EL (cell line): ENCODE results near the gene RPL13.
"Not testable (repeated sequence)": the region's sequence is repeated elsewhere in the genome, so short reads cannot be mapped to it uniquely, and the experiment has no call there.

ENCODE experiments used
- DNase-seq: peaks from one replicate; pipeline ENCODE4 v3.0.0-alpha.2; 2016

RPL13 gene

DNA sequence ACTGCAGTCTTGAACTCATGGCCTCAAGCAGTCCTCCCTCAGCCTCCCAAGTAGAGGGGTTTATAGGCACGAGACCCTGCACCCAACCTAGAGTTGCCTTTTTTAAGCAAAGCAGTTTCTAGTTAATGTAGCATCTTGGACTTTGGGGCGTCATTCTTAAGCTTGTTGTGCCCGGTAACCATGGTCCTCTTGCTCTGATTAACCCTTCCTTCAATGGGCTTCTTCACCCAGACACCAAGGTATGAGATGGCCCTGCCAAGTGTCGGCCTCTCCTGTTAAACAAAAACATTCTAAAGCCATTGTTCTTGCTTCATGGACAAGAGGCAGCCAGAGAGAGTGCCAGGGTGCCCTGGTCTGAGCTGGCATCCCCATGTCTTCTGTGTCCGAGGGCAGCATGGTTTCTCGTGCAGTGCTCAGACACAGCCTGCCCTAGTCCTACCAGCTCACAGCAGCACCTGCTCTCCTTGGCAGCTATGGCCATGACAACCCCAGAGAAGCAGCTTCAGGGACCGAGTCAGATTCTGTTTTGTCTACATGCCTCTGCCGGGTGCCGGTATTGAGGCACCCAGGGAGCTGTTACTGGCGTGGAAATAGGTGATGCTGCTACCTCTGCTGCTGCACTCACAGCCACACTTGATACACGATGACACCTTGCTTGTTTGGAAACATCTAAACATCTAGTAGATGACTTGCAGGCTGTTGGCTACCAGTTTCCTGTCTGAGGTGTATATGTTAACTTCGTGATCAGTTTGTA lies 3.3 kb downstream of the RPL13 start:
- no peak for DNase-seq

- peak; percentile 33 for DNase-seq
Measured at GRCh38 chr16:89564476-89565255, 4.2 kb downstream of the RPL13 start.

- DNase-seq: no peak
Measured at GRCh38 chr16:89565256-89565505, 4.7 kb downstream of the RPL13 start.

DNA sequence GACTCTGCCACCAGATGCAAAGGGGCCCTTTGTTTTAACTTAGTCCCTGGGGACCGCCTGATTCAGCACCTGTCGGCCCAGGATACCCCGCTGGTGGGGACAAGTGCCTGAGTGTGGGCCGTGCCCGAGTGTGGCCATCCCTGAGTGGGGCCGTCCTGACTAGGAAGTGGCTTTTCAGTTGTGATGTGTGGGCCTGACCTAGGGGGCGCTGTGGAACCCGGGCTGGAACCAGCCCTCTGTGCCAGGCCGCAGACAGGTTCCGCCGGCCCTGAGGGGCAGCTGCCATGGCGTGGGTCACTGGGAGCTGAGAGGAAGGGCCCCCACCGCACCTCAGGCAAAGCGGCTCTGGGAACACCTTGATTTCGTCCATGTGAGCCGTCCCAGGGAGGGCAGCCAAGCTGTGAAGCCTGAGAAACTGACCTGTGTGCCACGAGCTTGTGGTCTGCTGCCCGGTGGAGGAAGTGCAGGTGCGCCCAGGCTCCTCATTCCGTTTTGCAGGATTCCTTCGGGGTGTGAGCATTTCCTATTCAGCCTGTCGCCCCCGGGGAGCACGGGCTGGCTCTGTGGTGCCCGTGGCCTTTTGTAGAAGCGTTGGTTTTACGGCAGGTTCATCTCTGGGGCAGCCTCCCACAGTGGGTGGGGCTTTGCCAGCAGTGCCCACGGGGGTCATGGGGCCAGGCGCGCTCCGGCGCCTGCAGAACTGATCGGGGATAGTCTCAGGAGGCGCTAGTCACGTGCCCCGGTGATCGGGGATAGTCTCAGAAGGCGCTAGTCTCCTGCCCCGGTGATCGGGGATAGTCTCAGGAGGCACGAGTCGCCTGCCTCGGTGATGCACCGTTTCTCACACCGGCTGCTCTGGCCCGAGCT lies 5.3 kb downstream of the RPL13 start:
- peak; percentile 63 for DNase-seq

- DNase-seq: no peak
Measured at GRCh38 chr16:89567656-89568594, 7.4 kb downstream of the RPL13 start.

DNA sequence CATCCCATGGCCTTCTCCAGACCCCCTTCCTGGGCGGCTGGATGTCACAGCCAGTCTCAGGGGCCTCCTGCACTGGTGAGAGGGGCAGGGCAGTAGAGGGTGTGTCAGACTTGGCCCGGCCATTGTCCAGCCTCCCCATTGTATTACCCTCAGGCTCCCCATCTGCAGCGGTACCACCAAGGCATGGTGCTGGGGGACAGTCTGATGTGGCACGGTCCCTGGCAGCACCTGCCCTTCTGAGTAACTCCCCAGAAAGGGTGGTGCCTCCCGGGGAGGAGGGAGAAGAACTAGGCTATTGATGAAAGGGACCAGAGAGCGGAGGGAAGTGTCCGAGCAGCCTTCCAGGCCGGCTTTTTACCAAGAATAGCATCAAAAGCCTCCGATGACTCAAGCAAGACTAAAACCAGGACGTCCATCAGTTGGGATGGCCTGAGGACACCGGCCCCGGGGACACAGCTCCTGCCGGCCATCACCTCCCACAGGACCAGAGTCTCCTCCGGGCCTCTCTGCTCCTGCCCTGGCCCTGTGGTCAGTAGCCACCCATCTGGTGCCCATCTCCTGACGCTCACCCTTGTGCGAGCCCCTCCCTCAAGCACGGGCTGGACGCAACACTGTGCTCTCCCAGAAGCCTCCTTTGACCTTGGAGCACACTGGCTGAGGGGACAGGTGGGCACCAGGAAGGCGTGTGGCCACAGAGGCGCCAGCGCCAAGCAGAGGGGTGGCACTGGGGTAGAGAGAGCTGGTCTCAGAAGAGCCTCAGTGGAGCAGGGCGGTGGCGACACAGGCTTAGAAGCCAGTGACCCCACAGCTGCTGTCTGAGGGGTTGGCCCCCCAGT lies 9.2 kb downstream of the RPL13 start:
- DNase-seq: no peak

GRCh38 chr16:89570342-89570923 lies 10.0 kb downstream of the RPL13 start:
- DNase-seq: no peak

GRCh38 chr16:89570983-89571598 lies 10.6 kb downstream of the RPL13 start:
- DNase-seq: not testable (repeated sequence)

DNA sequence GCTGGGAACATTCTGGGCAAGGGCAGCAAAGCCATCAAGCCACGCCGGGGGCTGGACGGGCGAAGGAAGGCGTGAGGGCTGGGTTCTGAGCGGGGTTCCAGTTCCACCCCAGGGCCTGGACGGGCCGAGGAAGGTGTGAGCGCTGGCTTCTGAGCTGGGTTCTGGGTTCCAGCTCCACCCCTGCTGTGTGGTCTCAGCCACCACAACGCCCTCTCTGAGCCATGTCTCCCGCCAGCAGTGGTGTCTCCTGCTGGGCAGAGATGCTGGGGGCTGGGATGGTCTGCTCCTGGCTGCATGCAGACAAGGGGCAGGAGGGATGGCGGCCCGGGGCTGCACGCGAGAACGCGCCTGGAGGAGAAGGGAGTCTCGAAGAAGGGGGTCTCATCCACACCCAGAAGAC lies 11.2 kb downstream of the RPL13 start:
- DNase-seq: no peak

DNA sequence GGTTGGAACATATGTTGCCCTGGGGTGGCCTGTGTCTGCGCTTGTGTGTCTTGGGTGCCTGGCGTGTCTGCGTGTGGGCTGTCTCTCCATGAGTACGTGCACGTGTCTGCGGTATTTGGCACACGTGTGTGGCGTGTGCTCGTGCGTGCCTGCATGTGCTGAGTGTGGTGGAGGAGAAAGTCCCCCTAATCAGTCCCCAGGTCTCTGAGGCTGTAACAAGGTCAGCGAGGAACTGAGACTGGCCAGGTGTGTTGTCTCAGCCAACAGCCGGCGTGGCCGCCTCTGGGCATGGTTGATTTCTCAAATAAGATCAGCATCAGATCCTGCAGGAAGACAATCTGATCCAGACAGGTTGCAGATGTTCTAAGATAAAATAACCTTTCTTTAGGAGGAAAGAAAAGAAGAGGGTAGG lies 11.6 kb downstream of the RPL13 start:
- DNase-seq: no peak

- DNase-seq: no peak
Measured at GRCh38 chr16:89572485-89573205, 12.2 kb downstream of the RPL13 start.

DNA sequence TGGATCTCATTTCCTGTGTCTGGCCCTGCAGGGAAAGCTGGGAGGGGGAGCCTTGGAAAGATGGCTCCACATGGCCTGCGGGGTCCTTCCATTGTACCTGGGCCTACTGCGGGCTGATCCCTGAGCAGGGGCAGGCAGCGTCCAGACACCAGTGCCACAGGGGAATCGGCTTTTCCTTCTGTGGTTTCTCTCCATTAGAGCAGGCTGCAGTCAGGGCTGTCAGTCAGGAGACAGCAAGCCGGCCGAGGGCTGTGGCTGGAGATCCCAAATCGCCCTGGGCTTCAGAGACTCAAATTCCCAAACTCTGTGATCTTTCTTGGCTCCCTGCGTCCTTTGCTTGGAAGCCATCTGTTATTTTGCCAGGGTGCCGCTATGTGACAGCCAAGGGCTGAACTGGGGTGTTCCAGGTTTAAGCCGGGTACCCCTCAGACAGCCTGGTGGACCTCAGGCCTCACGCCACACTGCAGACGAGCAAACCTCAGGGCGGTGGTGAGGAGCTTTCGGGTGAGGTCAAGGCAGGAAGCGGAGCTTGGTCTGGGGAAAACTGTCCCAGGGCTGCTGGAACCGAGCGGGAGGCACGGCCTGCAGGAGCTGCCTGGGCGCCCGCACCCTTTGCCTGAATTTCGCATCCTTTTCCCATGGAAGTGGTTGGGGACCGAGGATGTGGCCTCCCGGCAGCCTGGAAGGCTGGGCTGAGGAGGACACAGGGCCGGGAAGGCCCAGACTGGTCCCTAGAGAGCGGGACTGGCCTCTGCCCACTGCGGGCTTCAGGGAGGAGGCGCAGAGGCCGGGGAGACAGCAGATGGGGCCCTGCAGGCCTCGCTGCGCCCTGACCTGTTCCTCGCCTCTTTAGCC lies 13.6 kb downstream of the RPL13 start:
- DNase-seq: no peak

- DNase-seq: peak; percentile 82
Measured at GRCh38 chr16:89574681-89575246, 14.3 kb downstream of the RPL13 start.

DNA sequence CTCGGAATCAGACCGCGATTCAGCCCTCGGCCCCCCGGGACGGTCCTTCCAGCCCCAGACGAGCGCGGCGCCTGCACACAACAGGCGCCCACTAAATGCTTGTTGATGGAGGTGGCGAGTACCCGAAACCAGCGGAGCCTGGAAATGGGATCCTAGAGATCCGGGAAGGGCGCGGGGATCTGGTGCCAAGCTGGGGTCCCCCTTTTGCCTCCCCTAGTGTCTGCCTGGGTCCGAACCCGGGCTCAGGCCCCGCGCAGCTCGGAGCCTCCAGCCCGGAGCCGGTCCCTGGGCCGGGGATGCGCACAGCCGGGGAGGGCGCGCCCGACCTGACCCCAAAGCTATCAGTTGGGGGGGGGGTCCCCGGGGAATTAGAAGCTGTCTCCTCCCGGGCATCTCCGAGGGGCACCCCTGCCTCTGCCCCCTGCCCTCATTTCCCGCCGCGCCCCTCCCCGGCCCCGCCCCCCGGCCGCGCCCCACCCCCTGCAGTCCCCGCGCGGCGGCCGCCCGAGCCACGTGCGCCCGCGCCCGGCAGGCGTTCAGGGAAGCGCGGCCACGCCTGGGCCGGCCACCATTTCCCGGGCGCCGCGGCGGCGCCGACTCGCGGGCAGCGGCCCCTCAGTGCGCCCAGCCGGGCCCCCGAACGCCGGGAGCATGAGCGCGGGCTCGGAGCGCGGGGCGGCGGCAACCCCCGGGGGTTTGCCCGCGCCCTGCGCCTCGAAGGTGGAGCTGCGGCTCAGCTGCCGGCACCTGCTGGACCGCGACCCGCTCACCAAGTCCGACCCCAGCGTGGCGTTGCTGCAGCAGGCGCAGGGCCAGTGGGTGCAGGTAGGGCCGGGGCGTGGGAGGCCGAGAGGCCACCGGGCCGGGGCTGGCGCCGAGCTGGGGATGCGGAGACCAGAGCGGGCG lies 15.0 kb downstream of the RPL13 start, which contains the start of gene CPNE7:
Gene CPNE7, plus strand, starts transcription at position 512 of the 906 bp plus-strand sequence. Its CDS starts 140 bp downstream, at position 652.
- no peak for DNase-seq

GRCh38 chr16:89576153-89577054 lies 15.9 kb downstream of the RPL13 start:
- DNase-seq: no peak

- no peak for DNase-seq
Measured at GRCh38 chr16:89577055-89577759, 16.7 kb downstream of the RPL13 start.
